Measurements from ENCODE around the gene GSDMA. TPM values are rescaled to one million over a fixed set of nuclear protein-coding genes. Genes with fewer than 3 reads are reported as not detected.

The GSDMA gene
- total and polyA plus RNA-seq, 9 of the 15 experiments (the other 6 are each of a cell fraction or from before 2014, with no cell fraction given), result 0.04 to 0.13 (median 0.07) TPM; not detected in 2

- peak in 1 of 3 experiments; percentile 59 for TF ChIP-seq YY1 (IDR thresholded peaks at IDR 0.05; ENCODE audit: borderline replicate concordance in 1 of 3, control insufficient read depth in 1 of 3, extremely low read depth in 1 of 3, insufficient read depth in 3 of 3, insufficient read length in 1 of 3, insufficient replicate concordance in 2 of 3, low read depth in 1 of 3, low read length in 2 of 3)
- no peak for TF ChIP-seq ZNF280B (CRISPR knock-in tag; IDR thresholded peaks at IDR 0.05)
- peak; percentile 73 for TF ChIP-seq ARID1B (IDR thresholded peaks at IDR 0.05)
- no peak for TF ChIP-seq ZNF695 (CRISPR knock-in tag; IDR thresholded peaks at IDR 0.05)
- TF ChIP-seq DPF2 (IDR thresholded peaks at IDR 0.05), result peak; percentile 91
- TF ChIP-seq ZNF766 (CRISPR knock-in tag; conservative IDR thresholded peaks at IDR 0.05), result no peak
- peak; percentile 49; the same call in 1 of the 2 replicates for TF ChIP-seq GATA2 (CRISPR knock-in tag; IDR thresholded peaks at IDR 0.05)
- 0 out of 2 replicates have a peak, but pooled peaks have one; percentile 22 for TF ChIP-seq PHB2 (IDR thresholded peaks at IDR 0.05; ENCODE audit: low read depth)
- TF ChIP-seq SIRT6 (IDR thresholded peaks at IDR 0.05; ENCODE audit: low read depth, low read length), result no peak
- no peak for TF ChIP-seq ETS1 (conservative IDR thresholded peaks at IDR 0.05; ENCODE audit: control insufficient read depth, low read depth, low read length)
- TF ChIP-seq ZBTB34 (CRISPR knock-in tag; IDR thresholded peaks at IDR 0.05), result no peak
- TF ChIP-seq NFIC (IDR thresholded peaks at IDR 0.05), result 0 out of 2 replicates have a peak, but pooled peaks have one; percentile 4
- peak; percentile 30; the same call in 1 of the 2 replicates for TF ChIP-seq MBD2 (IDR thresholded peaks at IDR 0.05; ENCODE audit: borderline replicate concordance, low read depth)
- peak; percentile 23; the same call in 1 of the 2 replicates for TF ChIP-seq KLF16 (IDR thresholded peaks at IDR 0.05)
- no peak for TF ChIP-seq ZNF57 (CRISPR knock-in tag; IDR thresholded peaks at IDR 0.05)
- TF ChIP-seq SMARCE1 (IDR thresholded peaks at IDR 0.05), result peak; percentile 89
- no peak for TF ChIP-seq DDX20 (tag; IDR thresholded peaks at IDR 0.05; ENCODE audit: low read depth)
- no peak; a peak in 1 of 3 replicates for TF ChIP-seq CBX3 (IDR thresholded peaks at IDR 0.05; ENCODE audit: borderline replicate concordance in 1 of 2, low read length in 2 of 2)
- TF ChIP-seq SP2 (IDR thresholded peaks at IDR 0.05; ENCODE audit: extremely low read depth, low read depth, low read length, poor library complexity, severe bottlenecking), result no peak
- peak; percentile 71 for TF ChIP-seq TEAD4 (IDR thresholded peaks at IDR 0.05; ENCODE audit: low read length)
- TF ChIP-seq TEAD4 (CRISPR knock-in tag; IDR thresholded peaks at IDR 0.05; ENCODE audit: borderline replicate concordance), result no peak
- TF ChIP-seq TRIM25 (IDR thresholded peaks at IDR 0.05; ENCODE audit: borderline replicate concordance), result peak; percentile 51; the same call in 1 of the 2 replicates
- TF ChIP-seq PHTF2 (CRISPR knock-in tag; IDR thresholded peaks at IDR 0.05), result no peak
These were observed 17.1 kb downstream of the GSDMA start (continued) for GRCh38 chr17:39979893-39980350.

All from K562 (cell line).